GM12878 (cell line): Measurements from ENCODE around the gene SEL1L3. TPM values are rescaled to one million over a fixed set of nuclear protein-coding genes. Genes with fewer than 3 reads are reported as not detected.

Source experiments
- ATAC-seq: fragments of 200-7000 bp; cut with Tn5 transposase; 3 replicates; pipeline ENCODE4 v1.9.1; 2020; ENCODE audit warnings: mild to moderate bottlenecking, moderate library complexity
- BruUV-seq: library from RNA; stranded (reverse); fragments of 400-500 nt; replicated peaks from 2 replicates; lab custom pipeline; 2021; lab: Mats Ljungman, UMichigan
- CTCF ChIA-PET: fragments of 300-600 bp; sonication (Branson Sonifier 250); formaldehyde crosslinking; extraction: SDS; loops from one replicate; lab custom pipeline; 2021; ENCODE audit warnings: inconsistent platforms; lab: Yijun Ruan, JAX
- POLR2A ChIA-PET: fragments of 350-600 bp; formaldehyde crosslinking; extraction: SDS; loops from one replicate; lab custom pipeline; 2021; ENCODE audit warnings: inconsistent platforms; lab: Charles Lee
- RAD21 ChIA-PET: fragments of 300-600 bp; sonication (Branson Sonifier 250); formaldehyde crosslinking; loops from one replicate; lab custom pipeline; 2023; ENCODE audit warnings: antibody characterized with exemption; ENCODE audit not compliant: unreplicated experiment; lab: Charles Lee
- SMC1A ChIA-PET: fragments of 300-600 bp; sonication (Branson Sonifier 250); formaldehyde crosslinking; loops from one replicate; lab custom pipeline; 2023; ENCODE audit not compliant: unreplicated experiment, uncharacterized antibody; lab: Charles Lee
- DNase-seq: peaks from one replicate; pipeline ENCODE4 v3.0.0-alpha.2; 2011; ENCODE audit warnings: low read depth, low spot score
- FAIRE-seq: peaks from 3 replicates; lab custom pipeline; 2011; peaks lifted over from hg19 to GRCh38; lab: Jason Lieb, UNC
- H2AFZ ChIP-seq: 2 replicates; pipeline ENCODE4 v1.6.0; 2011; ENCODE audit warnings: low read depth, low read length, control low read depth; ENCODE audit not compliant: control insufficient read depth
- H3K27ac ChIP-seq: 2 replicates; pipeline ENCODE4 v1.5.1; 2011; ENCODE audit warnings: control low read depth; ENCODE audit not compliant: control insufficient read depth, insufficient read depth
- H3K27me3 ChIP-seq, 2 experiments: replicated peaks in 1 of 2; 2 replicates each; pipeline versions ENCODE4 v1.6.0 to v1.6.1; 2011; ENCODE audit warnings: low read length in 1 of 2; ENCODE audit not compliant: control insufficient read depth in 2 of 2, insufficient read depth in 2 of 2
- H3K36me3 ChIP-seq, 2 experiments: 2 replicates each; pipeline ENCODE4 v1.5.1; 2011; ENCODE audit warnings: low read length in 1 of 2; ENCODE audit not compliant: control insufficient read depth in 2 of 2, insufficient read depth in 2 of 2
- H3K4me1 ChIP-seq: 2 replicates; pipeline ENCODE4 v1.6.1; 2011; ENCODE audit warnings: mild to moderate bottlenecking, low read length, moderate library complexity, mixed read lengths; ENCODE audit not compliant: control insufficient read depth, insufficient read depth
- H3K4me2 ChIP-seq: 2 replicates; pipeline ENCODE4 v1.6.0; 2011; ENCODE audit warnings: control low read depth; ENCODE audit not compliant: control insufficient read depth, insufficient read depth
- H3K4me3 ChIP-seq: fragments of 200-600 bp; sonication (generic); 2 replicates; pipeline ENCODE4 v1.5.1; 2016
- H3K79me2 ChIP-seq: 2 replicates; pipeline ENCODE4 v1.6.0; 2011; ENCODE audit warnings: low read length; ENCODE audit not compliant: control insufficient read depth, insufficient read depth
- H3K9ac ChIP-seq: 2 replicates; pipeline ENCODE4 v1.8.0; 2011; ENCODE audit warnings: low read length, control low read depth, mixed read lengths; ENCODE audit not compliant: control insufficient read depth, insufficient read depth
- H3K9me3 ChIP-seq: replicated peaks from 3 replicates; pipeline ENCODE4 v1.5.1; 2011; ENCODE audit warnings: mild to moderate bottlenecking, low read length; ENCODE audit not compliant: control insufficient read depth, insufficient read depth
- H4K20me1 ChIP-seq: 2 replicates; pipeline ENCODE4 v1.6.0; 2011; ENCODE audit not compliant: control insufficient read depth, insufficient read depth
- BACH1 ChIP-seq: fragments of 450-650 bp; IDR thresholded peaks from 2 replicates; pipeline ENCODE4 v1.6.1; 2017; ENCODE audit warnings: mild to moderate bottlenecking, borderline replicate concordance
- MTA3 ChIP-seq: IDR thresholded peaks from 2 replicates; pipeline ENCODE4 v1.6.1; 2012; ENCODE audit warnings: low read length, inconsistent platforms, borderline replicate concordance
- NFXL1 ChIP-seq: fragments of 450-650 bp; IDR thresholded peaks from 2 replicates; pipeline ENCODE4 v1.6.1; 2017; ENCODE audit warnings: antibody characterized with exemption, mild to moderate bottlenecking, borderline replicate concordance
- PBX3 ChIP-seq: IDR thresholded peaks from 2 replicates; pipeline ENCODE4 v1.6.1; 2011; ENCODE audit warnings: mild to moderate bottlenecking, low read depth, low read length, moderate library complexity; ENCODE audit not compliant: insufficient replicate concordance
- POLR2AphosphoS2 ChIP-seq: IDR thresholded peaks from 2 replicates; pipeline ENCODE4 v1.6.1; 2011; ENCODE audit warnings: low read depth, mild to moderate bottlenecking, low read length, improper control_type of control experiment, moderate library complexity
- SMAD5 ChIP-seq: IDR thresholded peaks from 2 replicates; pipeline ENCODE4 v1.6.1; 2016; ENCODE audit warnings: antibody characterized with exemption, low read depth
- ZBED1 ChIP-seq: IDR thresholded peaks from 2 replicates; pipeline ENCODE4 v1.6.1; 2016; ENCODE audit warnings: borderline replicate concordance
- WGBS: methylation state at CpG from one replicate; pipeline ENCODE4 v1.1.6; 2016; ENCODE audit warnings: low lambda C conversion rate; ENCODE audit not compliant: insufficient replicate concordance, insufficient coverage; ENCODE audit errors: missing lambda C conversion rate; 5-methylcytosine and 5-hydroxymethylcytosine counted together
- in situ Hi-C: fragments of 300-500 bp; cut with MboI; formaldehyde crosslinking; loops from 9 replicates; pipeline ENCODE4 v1.14.3; 2018; ENCODE audit warnings: mixed read lengths
- intact Hi-C: fragments of 100-400 bp; cut with micrococcal nuclease; formaldehyde crosslinking; loops from one replicate; pipeline ENCODE4 v1.14.2; 2022; ENCODE audit not compliant: unreplicated experiment
- polyA plus RNA-seq, 11 experiments: library from polyadenylated mRNA; depleted of rRNA in 4 of 11; unstranded in 6 of 11; stranded (reverse) in 5 of 11; fragments of >200 nt; fragmentation: Nextera tagmentation in 4 of 11; fragmentation: Illumina TruSeq in 1 of 11; extraction: Ambion mirVana in 4 of 11; extraction: Trizol in 1 of 11; gene quantifications; 1 replicate in 1 of 11; 2 replicates in 10 of 11; pipeline versions ENCODE4 v1.2.1 to v1.2.3, GENCODE V29; 2011 to 2016; ENCODE audit warnings: inconsistent platforms in 2 of 11, missing spikeins in 2 of 11, low read depth in 1 of 11
- total RNA-seq, 4 experiments: library from RNA; depleted of rRNA in 3 of 4; stranded (reverse); fragments of >200 nt in 3 of 4; fragmentation: Illumina TruSeq in 1 of 4; extraction: Trizol in 1 of 4; gene quantifications; 2 replicates each; pipeline versions ENCODE4 v1.2.1 to v1.2.3, GENCODE V29; 2013 to 2021

The SEL1L3 gene
- total and polyA plus RNA-seq, 10 of the 15 experiments (the other 5 are each of a cell fraction or from before 2014, with no cell fraction given), result 20.4 to 82.2 (median 47.3) TPM

GRCh38 chr4:25857403-25857802, 5.4 kb downstream of the SEL1L3 start (continued):
- TF ChIP-seq SMAD5, result no peak
- no peak for TF ChIP-seq NFXL1
- no peak for TF ChIP-seq ZBED1

- no peak overlapping the region for H3K9ac ChIP-seq
- SMC1A ChIA-PET, result interaction anchor here (0.5 to 4.2 kb wide), 12 partner anchors 11 to 584 kb away, joined by 3 to 35 read pairs (median 4); partner anchors contain the start of gene SMIM20
- no peak overlapping the region for H2AFZ ChIP-seq
- ATAC-seq (no peak), DNase-seq (no peak), FAIRE-seq (no peak)
- no peaks in the 10 kb centered on the region for H3K9me3 ChIP-seq
- WGBS, result 100% methylated on average over 1 of the region's 1 CpG
- H3K27ac ChIP-seq, result no peak overlapping the region
- RAD21 ChIA-PET, result interaction anchor here (1.4 to 4.8 kb wide), 4 partner anchors 15 to 58 kb away, joined by 3 to 25 read pairs (median 6); partner anchors contain the start of gene SMIM20
- H3K4me2 ChIP-seq, result no peak overlapping the region
- no peak overlapping the region for H3K4me3 ChIP-seq
- intact Hi-C loops, result no loop called here
- no TSS peak for BruUV-seq
- H3K79me2 ChIP-seq, result peaks cover 6% of the 10 kb centered on the region
- in situ Hi-C loops, result no loop called here
- H3K27me3 ChIP-seq, result no peaks in the 10 kb centered on the region; a peak in 1 of 4 replicates
- H4K20me1 ChIP-seq, result no peaks in the 10 kb centered on the region
- POLR2A ChIA-PET, result interaction anchor here (0.6 kb wide), 1 partner anchor 27 kb away, joined by 3 read pairs; no protein-coding TSS in a partner anchor
- H3K36me3 ChIP-seq, result no peaks in the 10 kb centered on the region
- CTCF ChIA-PET, result interaction anchor here (0.5 to 4.2 kb wide), 7 partner anchors 12 to 204 kb away, joined by 3 to 21 read pairs (median 4); no protein-coding TSS in a partner anchor
- TF ChIP-seq PBX3, result no peak
- TF ChIP-seq BACH1, result no peak
- TF ChIP-seq POLR2AphosphoS2, result no peak
- TF ChIP-seq MTA3, result no peak
- TF ChIP-seq, all 136 proteins: peak for 0
- H3K4me1 ChIP-seq, result peaks cover 23% of the 10 kb centered on the region
Observed at GRCh38 chr4:25856756-25857155, 6.0 kb downstream of the SEL1L3 start.
